Mesendoderm (in vitro differentiated cells): Measurements from ENCODE around the gene TRPM8.
A peak's percentile ranks its signal among the peaks of the same experiment; 100 is the strongest.

Experiments used
- DNase-seq: peaks from one replicate; pipeline ENCODE4 v3.0.0; 2013
- H2AK5ac ChIP-seq: 2 replicates; pipeline ENCODE4 v1.6.1; 2013; ENCODE audit warnings: low read length, inconsistent platforms
- H2BK120ac ChIP-seq: 2 replicates; pipeline ENCODE4 v1.6.1; 2013; ENCODE audit warnings: low read depth, mild to moderate bottlenecking, low read length, moderate library complexity, mixed read lengths
- H2BK15ac ChIP-seq: replicated peaks from 2 replicates; pipeline ENCODE4 v1.6.1; 2013; ENCODE audit warnings: low read depth, mild to moderate bottlenecking, moderate library complexity
- H2BK5ac ChIP-seq: 2 replicates; pipeline ENCODE4 v1.6.1; 2013; ENCODE audit warnings: low read length, inconsistent platforms
- H3K18ac ChIP-seq: 2 replicates; pipeline ENCODE4 v1.6.1; 2013; ENCODE audit warnings: mild to moderate bottlenecking, low read length, mixed read lengths
- H3K23ac ChIP-seq: one replicate; pipeline ENCODE4 v1.6.1; 2013; ENCODE audit warnings: low read length
- H3K27ac ChIP-seq: 2 replicates; pipeline ENCODE4 v1.5.1; 2013; ENCODE audit warnings: low read depth, mild to moderate bottlenecking, inconsistent platforms, low read length, moderate library complexity
- H3K27me3 ChIP-seq: 2 replicates; pipeline ENCODE4 v1.6.1; 2013; ENCODE audit warnings: low read length, control low read depth, mild to moderate bottlenecking, inconsistent platforms; ENCODE audit not compliant: insufficient read depth, poor library complexity
- H3K36me3 ChIP-seq: 2 replicates; pipeline ENCODE4 v1.6.1; 2013; ENCODE audit warnings: low read length, inconsistent platforms; ENCODE audit not compliant: control insufficient read depth, insufficient read depth
- H3K4ac ChIP-seq: one replicate; pipeline ENCODE4 v1.6.1; 2013; ENCODE audit warnings: low read depth, mild to moderate bottlenecking, low read length, moderate library complexity
- H3K4me1 ChIP-seq: 2 replicates; pipeline ENCODE4 v1.6.1; 2013; ENCODE audit warnings: low read depth, low read length, inconsistent platforms; ENCODE audit not compliant: control insufficient read depth
- H3K4me2 ChIP-seq: 2 replicates; pipeline ENCODE4 v1.6.1; 2013; ENCODE audit warnings: low read length
- H3K4me3 ChIP-seq: 2 replicates; pipeline ENCODE4 v1.5.1; 2013; ENCODE audit warnings: mild to moderate bottlenecking, low read length
- H3K56ac ChIP-seq: one replicate; pipeline ENCODE4 v1.6.1; 2013; ENCODE audit warnings: low read length
- H3K79me1 ChIP-seq: 2 replicates; pipeline ENCODE4 v1.6.1; 2013; ENCODE audit warnings: low read length, inconsistent platforms
- H3K79me2 ChIP-seq: 2 replicates; pipeline ENCODE4 v1.6.1; 2013; ENCODE audit warnings: mild to moderate bottlenecking, low read length; ENCODE audit not compliant: control insufficient read depth, insufficient read depth
- H3K9ac ChIP-seq: 2 replicates; pipeline ENCODE4 v1.6.1; 2013; ENCODE audit warnings: low read length, inconsistent platforms
- H4K5ac ChIP-seq: one replicate; pipeline ENCODE4 v1.6.1; 2013; ENCODE audit warnings: low read length
- H4K8ac ChIP-seq: one replicate; pipeline ENCODE4 v1.6.1; 2013; ENCODE audit warnings: low read depth, mild to moderate bottlenecking, control low read depth, low read length, moderate library complexity
- whole genome bisulfite sequencing: extraction: QIAGEN DNeasy Blood & Tissue Kit; methylation state at CpG from one replicate; pipeline ENCODE4 v1.1.7; 2013; ENCODE audit warnings: low lambda C conversion rate, missing lambda C conversion rate; ENCODE audit not compliant: insufficient coverage; ENCODE audit errors: extremely low coverage; 5-methylcytosine and 5-hydroxymethylcytosine counted together

The TRPM8 gene

DNA sequence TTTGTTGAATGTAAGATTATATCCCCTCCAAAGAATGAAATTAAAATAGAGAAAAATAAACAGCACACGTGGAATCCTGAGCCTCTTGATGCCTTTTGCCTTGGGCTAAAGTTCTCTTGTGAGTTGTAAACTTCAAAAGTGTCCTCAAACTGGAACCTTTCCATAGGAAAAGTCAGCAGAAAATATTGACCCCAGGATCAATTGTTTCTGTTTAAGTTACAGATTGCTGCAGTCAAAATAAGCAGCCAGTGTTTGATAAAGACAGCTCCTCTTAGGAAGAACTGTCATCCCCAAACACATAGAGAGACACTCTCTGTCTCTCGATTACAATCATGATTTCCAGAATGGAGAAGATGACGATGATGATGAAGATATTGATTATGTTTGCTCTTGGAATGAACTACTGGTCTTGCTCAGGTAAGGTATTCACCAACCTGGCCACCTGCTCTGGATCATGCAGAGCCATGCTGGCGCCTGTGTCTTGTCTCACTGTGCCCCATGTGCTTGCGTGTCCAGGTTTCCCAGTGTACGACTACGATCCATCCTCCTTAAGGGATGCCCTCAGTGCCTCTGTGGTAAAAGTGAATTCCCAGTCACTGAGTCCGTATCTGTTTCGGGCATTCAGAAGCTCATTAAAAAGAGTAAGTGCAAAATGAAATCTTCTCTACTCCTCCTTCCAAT is 133.4 kb downstream of the TRPM8 start, which contains the start of gene SPP2:
Gene SPP2, plus strand, starts transcription at position 248 of the 681 bp plus-strand sequence. Its CDS starts 85 bp downstream, at position 333.
- Histone ChIP-seq H3K18ac (no peak within 1 kb of the TSS), H2BK15ac (no peak within 1 kb of the TSS), H3K9ac (no peak within 1 kb of the TSS), H2BK120ac (no peak within 1 kb of the TSS), H3K23ac (no peak within 1 kb of the TSS), H3K56ac (no peak within 1 kb of the TSS), H2BK5ac (no peak within 1 kb of the TSS), H3K4me2 (no peak within 1 kb of the TSS), H2AK5ac (no peak within 1 kb of the TSS), H3K79me1 (no peaks in the 10 kb centered on the region), H3K4me3 (no peak within 1 kb of the TSS), H3K79me2 (no peaks in the 10 kb centered on the region), H3K4ac (no peak within 1 kb of the TSS), H4K8ac (no peak within 1 kb of the TSS), H3K36me3 (no peaks in the 10 kb centered on the region), H3K27ac (no peak within 1 kb of the TSS), H3K4me1 (no peaks in the 10 kb centered on the region), H3K27me3 (no peaks in the 10 kb centered on the region), H4K5ac (no peak within 1 kb of the TSS)
- no CpG with 5 or more reads among the region's 9 CpGs for WGBS
- DNase-seq, result no peak

DNA sequence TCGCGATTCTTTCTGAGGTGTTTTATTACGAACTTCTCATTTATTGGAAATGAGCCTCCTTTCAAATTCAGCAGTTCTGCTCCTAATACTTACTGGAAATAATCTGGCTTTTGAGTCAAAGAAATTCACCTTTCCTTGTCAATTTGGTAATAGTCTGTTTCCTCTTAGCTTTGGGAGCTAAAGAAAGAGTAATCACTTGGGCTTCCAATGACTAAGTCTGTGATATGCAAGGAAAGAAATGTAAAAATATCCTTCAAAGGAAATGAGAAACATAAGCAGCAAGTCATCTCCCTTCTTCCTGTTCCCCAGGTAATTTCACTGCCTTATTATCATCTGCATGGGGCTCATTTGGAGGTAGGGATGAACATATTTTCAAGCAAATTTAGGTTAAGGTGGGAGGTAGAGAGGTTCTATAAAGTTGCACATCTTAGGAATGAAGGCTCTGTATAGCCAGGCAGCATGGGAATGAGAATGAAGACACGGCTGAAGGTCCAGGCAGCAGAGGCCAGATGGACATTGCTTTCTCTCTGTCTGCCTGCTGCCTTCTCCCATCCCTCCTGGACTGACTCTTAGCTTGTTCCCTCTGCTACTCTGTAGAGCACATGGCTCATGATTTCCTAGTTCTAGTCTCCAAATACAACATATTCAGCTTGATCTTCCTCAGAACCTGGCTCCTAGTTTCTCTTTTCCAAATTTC is 134.3 kb downstream of the TRPM8 start:
- H3K79me2 ChIP-seq, result no peaks in the 10 kb centered on the region
- no peak overlapping the region for H3K4me2 ChIP-seq
- H2BK120ac ChIP-seq, result no peak overlapping the region
- H3K4me1 ChIP-seq, result no peaks in the 10 kb centered on the region
- no peaks in the 10 kb centered on the region for H3K79me1 ChIP-seq
- H3K27ac ChIP-seq, result no peak overlapping the region
- no CpG with 5 or more reads among the region's 4 CpGs for WGBS
- no peak overlapping the region for H4K5ac ChIP-seq
- H3K18ac ChIP-seq, result no peak overlapping the region
- H3K27me3 ChIP-seq, result no peaks in the 10 kb centered on the region
- no peak overlapping the region for H2AK5ac ChIP-seq
- H3K36me3 ChIP-seq, result no peaks in the 10 kb centered on the region
- H3K23ac ChIP-seq, result no peak overlapping the region
- H3K9ac ChIP-seq, result no peak overlapping the region
- H2BK5ac ChIP-seq, result no peak overlapping the region
- no peak overlapping the region for H3K56ac ChIP-seq
- H4K8ac ChIP-seq, result no peak overlapping the region
- H2BK15ac ChIP-seq, result no peak overlapping the region
- DNase-seq, result no peak
- H3K4ac ChIP-seq, result no peak overlapping the region
- H3K4me3 ChIP-seq, result no peak overlapping the region

DNA sequence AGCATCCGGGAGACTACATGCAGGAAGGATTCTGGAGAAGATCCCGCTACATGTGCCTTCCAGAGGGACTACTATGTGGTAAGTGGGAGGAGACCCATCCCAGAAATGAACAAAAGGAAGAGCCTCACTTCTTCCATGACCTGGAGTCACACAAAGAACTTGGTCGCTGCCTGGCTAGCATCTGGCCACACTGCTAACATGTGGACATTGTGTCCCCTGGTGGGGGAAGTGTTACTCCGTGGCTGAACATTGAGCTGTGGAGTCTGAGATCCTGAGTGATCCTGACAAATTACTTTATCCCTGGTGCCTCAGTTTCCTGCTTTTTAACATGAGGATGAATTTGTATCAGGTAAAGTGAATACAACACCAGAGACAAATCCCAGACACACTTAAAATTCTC is 141.7 kb downstream of the TRPM8 start:
- no peak overlapping the region for H3K27ac ChIP-seq
- H2BK5ac ChIP-seq, result no peak overlapping the region
- no peaks in the 10 kb centered on the region for H3K27me3 ChIP-seq
- no peak overlapping the region for H3K4ac ChIP-seq
- H2BK120ac ChIP-seq, result no peak overlapping the region
- H2AK5ac ChIP-seq, result no peak overlapping the region
- no peak overlapping the region for H3K4me2 ChIP-seq
- no peak overlapping the region for H4K5ac ChIP-seq
- H2BK15ac ChIP-seq, result no peak overlapping the region
- H3K18ac ChIP-seq, result no peak overlapping the region
- H3K9ac ChIP-seq, result no peak overlapping the region
- H4K8ac ChIP-seq, result no peak overlapping the region
- H3K79me1 ChIP-seq, result no peaks in the 10 kb centered on the region
- no peak for DNase-seq
- no peaks in the 10 kb centered on the region for H3K36me3 ChIP-seq
- H3K79me2 ChIP-seq, result no peaks in the 10 kb centered on the region
- H3K23ac ChIP-seq, result no peak overlapping the region
- H3K4me1 ChIP-seq, result no peaks in the 10 kb centered on the region
- whole genome bisulfite sequencing, result no CpG with 5 or more reads among the region's 4 CpGs
- H3K4me3 ChIP-seq, result no peak overlapping the region
- no peak overlapping the region for H3K56ac ChIP-seq

DNA sequence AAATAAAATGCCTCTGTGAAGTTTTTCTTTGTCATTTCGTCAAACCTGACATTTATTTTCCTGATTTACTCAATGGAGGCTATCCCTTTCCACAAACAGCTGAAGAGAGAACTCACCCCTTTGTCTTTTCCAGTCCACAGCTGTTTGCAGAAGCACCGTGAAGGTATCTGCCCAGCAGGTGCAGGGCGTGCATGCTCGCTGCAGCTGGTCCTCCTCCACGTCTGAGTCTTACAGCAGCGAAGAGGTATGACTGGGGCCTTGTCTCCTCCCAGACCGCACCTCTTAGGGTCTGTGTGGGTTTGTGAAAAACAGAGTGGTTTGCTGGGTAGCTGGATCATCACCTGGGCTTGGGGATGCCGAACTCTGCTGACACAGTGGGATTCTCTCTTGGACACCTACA is 143.1 kb downstream of the TRPM8 start:
- Histone ChIP-seq H3K9ac (no peak overlapping the region), H3K27ac (no peak overlapping the region), H3K56ac (no peak overlapping the region), H2BK120ac (no peak overlapping the region), H3K18ac (no peak overlapping the region), H3K79me1 (no peaks in the 10 kb centered on the region), H3K4ac (no peak overlapping the region), H3K4me1 (no peaks in the 10 kb centered on the region), H2BK5ac (no peak overlapping the region), H3K79me2 (no peaks in the 10 kb centered on the region), H3K4me2 (no peak overlapping the region), H3K23ac (no peak overlapping the region), H4K8ac (no peak overlapping the region), H3K4me3 (no peak overlapping the region), H3K27me3 (no peaks in the 10 kb centered on the region), H2BK15ac (no peak overlapping the region), H4K5ac (no peak overlapping the region), H2AK5ac (no peak overlapping the region), H3K36me3 (no peaks in the 10 kb centered on the region)
- WGBS, result no CpG with 5 or more reads among the region's 8 CpGs
- DNase-seq, result no peak

DNA sequence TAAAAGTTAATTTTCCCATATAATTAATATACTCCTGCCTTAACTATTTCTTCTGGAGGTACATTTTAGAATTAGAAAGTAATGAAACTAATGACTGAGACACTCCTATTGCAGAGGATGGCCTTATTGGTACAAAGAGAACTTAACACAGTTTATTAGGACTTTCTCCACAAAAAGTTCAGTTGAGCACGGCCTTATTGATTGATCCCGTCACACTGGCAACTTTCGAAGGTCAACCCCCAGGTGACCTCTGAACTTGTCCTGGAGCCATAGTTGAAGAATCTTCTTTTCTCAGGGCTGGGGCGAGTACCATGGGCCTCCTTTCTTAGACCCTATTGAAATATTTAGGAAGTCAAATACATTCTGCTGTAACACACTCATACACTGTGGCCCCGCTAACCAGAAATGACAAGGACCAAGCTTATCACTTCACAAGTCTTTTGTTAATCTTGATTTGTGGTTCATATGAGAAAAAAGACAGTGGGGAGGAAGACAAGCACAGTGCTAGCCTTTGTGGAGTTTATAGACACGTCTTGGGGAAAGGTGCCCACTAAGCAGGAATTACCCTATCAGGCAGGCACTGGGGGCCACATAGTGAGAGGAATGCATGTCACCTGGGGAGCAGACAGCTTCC is 144.6 kb downstream of the TRPM8 start:
- WGBS, result no CpG with 5 or more reads among the region's 6 CpGs
- peak; percentile 3 for DNase-seq
- no peaks in the 10 kb centered on the region for H3K27me3 ChIP-seq

More for the DNA sequence above, 144.6 kb downstream of the TRPM8 start:
- Histone ChIP-seq H4K8ac (no peak overlapping the region), H2BK120ac (no peak overlapping the region), H2BK5ac (no peak overlapping the region), H3K18ac (no peak overlapping the region), H2BK15ac (no peak overlapping the region), H3K4ac (no peak overlapping the region), H3K4me2 (no peak overlapping the region), H3K4me1 (no peaks in the 10 kb centered on the region), H3K9ac (no peak overlapping the region), H4K5ac (no peak overlapping the region), H3K23ac (no peak overlapping the region), H3K27ac (no peak overlapping the region), H2AK5ac (no peak overlapping the region), H3K36me3 (no peaks in the 10 kb centered on the region), H3K4me3 (no peak overlapping the region), H3K56ac (no peak overlapping the region), H3K79me2 (no peaks in the 10 kb centered on the region), H3K79me1 (no peaks in the 10 kb centered on the region)
